A673 (cell line): ENCODE results near the gene TTBK2.

Experiments used
- CTCF ChIP-seq: fragments of 300-800, 200-600 bp; sonication (generic); conservative IDR thresholded peaks from 2 replicates; pipeline ENCODE4 v1.5.1; 2017; ENCODE audit warnings: low read depth, mild to moderate bottlenecking, antibody characterized with exemption, low read length, moderate library complexity, mixed read lengths
- EZH2 ChIP-seq: fragments of 200-600 bp; sonication (generic); IDR thresholded peaks from 2 replicates; pipeline ENCODE4 v1.6.1; 2017; ENCODE audit warnings: borderline replicate concordance, low read depth, mild to moderate bottlenecking, mixed read lengths, antibody characterized with exemption, low read length; ENCODE audit not compliant: poor library complexity, severe bottlenecking

GRCh38 chr15:42741710-42742109 is 178.9 kb downstream of the TTBK2 start:
- TF ChIP-seq EZH2: no peak
- TF ChIP-seq CTCF: no peak
